GM12892 (cell line): Measurements from ENCODE around the gene SCRN1.
A peak's percentile ranks its signal among the peaks of the same experiment; 100 is the strongest.

Source experiments
- DNase-seq: peaks from one replicate; pipeline ENCODE4 v3.0.0; 2011; ENCODE audit not compliant: insufficient read length
- FAIRE-seq: peaks from 2 replicates; lab custom pipeline; 2011; peaks lifted over from hg19 to GRCh38; lab: Jason Lieb, UNC
- POLR2A ChIP-seq: IDR thresholded peaks from 2 replicates; pipeline ENCODE4 v1.6.1; 2011; ENCODE audit warnings: low read depth, low read length, control low read depth
- POLR2AphosphoS5 ChIP-seq: IDR thresholded peaks from 2 replicates; pipeline ENCODE4 v1.6.1; 2011; ENCODE audit warnings: low read depth, low read length, control low read depth
- TAF1 ChIP-seq: IDR thresholded peaks from 2 replicates; pipeline ENCODE4 v1.6.1; 2011; ENCODE audit warnings: low read depth, mild to moderate bottlenecking, control low read depth, low read length, borderline replicate concordance

SCRN1 gene

GRCh38 chr7:29879609-29880008 is 110.0 kb downstream of the SCRN1 start:
- no peak for DNase-seq
- TF ChIP-seq POLR2A (no peak), POLR2AphosphoS5 (no peak), TAF1 (no peak)
- no peak for FAIRE-seq

- FAIRE-seq, result peak; percentile 40
Observed at GRCh38 chr7:29878081-29878688, 111.4 kb downstream of the SCRN1 start.

GRCh38 chr7:29877196-29877595 is 112.4 kb downstream of the SCRN1 start:
- FAIRE-seq, result no peak
- no peak for DNase-seq
- no peak for TF ChIP-seq POLR2A
- TF ChIP-seq POLR2AphosphoS5, result no peak
- TF ChIP-seq TAF1, result no peak

More at GRCh38 chr7:29878081-29878688, 111.4 kb downstream of the SCRN1 start:
- no peak for DNase-seq
- TF ChIP-seq TAF1, result no peak
- TF ChIP-seq POLR2AphosphoS5, result no peak
- no peak for TF ChIP-seq POLR2A

DNA sequence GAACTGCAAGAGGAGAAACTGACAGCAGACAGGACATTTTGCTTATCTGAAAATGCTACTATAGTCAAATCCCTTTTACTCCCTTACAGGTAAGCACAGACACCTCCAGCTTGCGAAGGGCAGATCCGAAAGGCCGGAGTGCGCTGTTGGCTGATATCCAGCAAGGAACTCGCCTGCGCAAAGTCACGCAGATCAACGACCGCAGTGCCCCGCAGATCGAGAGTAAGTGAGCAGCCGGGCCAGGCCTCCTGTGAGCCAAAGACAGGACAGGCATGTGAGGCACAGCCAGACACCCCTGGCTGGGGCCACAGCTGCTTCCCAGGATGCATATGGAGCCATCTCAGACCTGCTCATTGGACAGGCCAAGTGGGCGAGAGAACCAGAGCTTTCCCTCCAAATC is 113.9 kb downstream of the SCRN1 start:
- TF ChIP-seq POLR2AphosphoS5 (no peak), POLR2A (no peak), TAF1 (no peak)
- FAIRE-seq (no peak), DNase-seq (no peak)

DNA sequence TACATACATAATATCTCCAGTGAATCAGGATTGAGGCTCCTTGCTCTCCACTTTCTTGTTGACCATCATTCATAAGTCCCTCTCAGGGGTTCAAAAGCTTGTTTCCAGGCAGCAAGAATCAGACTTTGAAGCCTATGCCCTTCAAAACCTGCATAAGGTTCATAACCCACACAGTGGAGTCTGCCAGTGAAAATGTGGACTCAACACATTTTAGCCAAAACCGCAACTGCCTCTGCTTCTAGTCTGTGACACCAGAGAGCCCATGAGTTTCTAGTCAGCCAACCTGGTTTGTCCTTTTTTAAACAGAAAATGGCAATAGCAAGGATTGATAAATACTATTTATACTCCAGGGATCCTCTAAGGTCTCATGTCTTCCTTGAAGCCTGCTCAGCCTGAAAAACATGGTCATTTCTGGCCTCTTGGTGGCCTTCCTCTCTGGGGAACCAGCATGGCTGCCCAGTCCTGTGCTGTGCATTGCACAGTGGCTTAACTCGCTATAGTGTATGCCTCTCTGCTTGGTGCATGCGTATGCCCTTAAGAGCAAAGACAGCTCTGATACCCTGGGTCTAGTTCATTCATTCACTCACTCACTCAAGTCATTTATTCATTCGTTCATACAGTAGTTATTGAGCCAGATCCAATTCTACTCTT is 115.8 kb downstream of the SCRN1 start:
- DNase-seq (no peak), FAIRE-seq (no peak)
- TF ChIP-seq POLR2AphosphoS5 (no peak), POLR2A (no peak), TAF1 (no peak)

GRCh38 chr7:29871787-29872398 is 117.7 kb downstream of the SCRN1 start:
- no peak for DNase-seq
- FAIRE-seq, result no peak
- no peak for TF ChIP-seq TAF1
- no peak for TF ChIP-seq POLR2A
- TF ChIP-seq POLR2AphosphoS5, result no peak
